Upper lobe of left lung (tissue), 4 donors: ENCODE measurements around the gene MACROD1.
"Not testable (repeated sequence)": the region's sequence is repeated elsewhere in the genome, so short reads cannot be mapped to it uniquely, and the experiment has no call there.

Experiments
- CTCF ChIP-seq, 6 experiments: fragments of 450-650 bp in 4 of 6; fragments of 200-600 bp in 2 of 6; sonication (generic) in 2 of 6; IDR thresholded peaks; one replicate each; pipeline ENCODE4 v1.5.1; 2016 to 2019; ENCODE audit warnings: antibody characterized with exemption in 6 of 6
- POLR2A ChIP-seq, 4 donors: fragments of 450-650 bp; IDR thresholded peaks; one replicate each; pipeline ENCODE4 v1.5.1; 2016 to 2017; ENCODE audit warnings: antibody characterized with exemption in 4 of 4, mild to moderate bottlenecking in 2 of 4
- POLR2AphosphoS5 ChIP-seq, 2 donors: sonication (generic); formaldehyde crosslinking; IDR thresholded peaks; one replicate each; pipeline ENCODE4 v1.5.1; 2017; ENCODE audit warnings: antibody characterized with exemption in 2 of 2

GRCh38 chr11:63973912-63974258 lies 192.0 kb downstream of the MACROD1 start:
- not testable (repeated sequence) for TF ChIP-seq CTCF, POLR2AphosphoS5, POLR2A (IDR thresholded peaks at IDR 0.05)
